Astrocyte of the hippocampus (primary cell): ENCODE data around the gene NEDD1.

ENCODE experiments used
- DNase-seq: peaks from one replicate; pipeline ENCODE4 v3.0.0; 2011; ENCODE audit warnings: low read depth, low spot score

The NEDD1 gene

GRCh38 chr12:96897421-96897820 is 9.6 kb upstream of the NEDD1 start:
- no peak for DNase-seq

- no peak for DNase-seq
Observed at GRCh38 chr12:96901175-96901574, 5.9 kb upstream of the NEDD1 start.

GRCh38 chr12:96902076-96902475 is 5.0 kb upstream of the NEDD1 start:
- DNase-seq, result no peak

GRCh38 chr12:96906498-96906848 is 584 bp upstream of the NEDD1 start:
- no peak for DNase-seq

- peak; percentile 56 for DNase-seq
Observed at GRCh38 chr12:96907671-96908422, 790 bp downstream of the NEDD1 start.

GRCh38 chr12:96908423-96908675 is 1.3 kb downstream of the NEDD1 start:
- DNase-seq, result no peak

GRCh38 chr12:96912261-96912660 is 5.2 kb downstream of the NEDD1 start:
- no peak for DNase-seq

- DNase-seq, result no peak
Observed at GRCh38 chr12:96912943-96913342, 5.9 kb downstream of the NEDD1 start.

GRCh38 chr12:96919510-96920210 is 12.6 kb downstream of the NEDD1 start:
- no peak for DNase-seq

- no peak for DNase-seq
Observed at GRCh38 chr12:96948782-96949181, 41.7 kb downstream of the NEDD1 start.

- DNase-seq, result no peak
Observed at GRCh38 chr12:96979532-96979931, 72.5 kb downstream of the NEDD1 start.

GRCh38 chr12:96980991-96981414 is 73.9 kb downstream of the NEDD1 start:
- DNase-seq, result peak; percentile 89

- no peak for DNase-seq
Observed at GRCh38 chr12:96981911-96982310, 74.9 kb downstream of the NEDD1 start.

- DNase-seq, result no peak
Observed at GRCh38 chr12:96982671-96983070, 75.6 kb downstream of the NEDD1 start.

GRCh38 chr12:96985515-96986362 is 78.7 kb downstream of the NEDD1 start:
- DNase-seq, result peak; percentile 58

- DNase-seq, result peak; percentile 62
Observed at GRCh38 chr12:96986883-96987523, 79.9 kb downstream of the NEDD1 start.

GRCh38 chr12:96988919-96989318 is 81.9 kb downstream of the NEDD1 start:
- DNase-seq, result no peak

GRCh38 chr12:96989916-96990315 is 82.9 kb downstream of the NEDD1 start:
- peak; percentile 76 for DNase-seq

- no peak for DNase-seq
Observed at GRCh38 chr12:96994900-96995299, 87.8 kb downstream of the NEDD1 start.

- DNase-seq, result no peak
Observed at GRCh38 chr12:96995861-96996260, 88.8 kb downstream of the NEDD1 start.

- no peak for DNase-seq
Observed at GRCh38 chr12:96997797-96998484, 90.9 kb downstream of the NEDD1 start.

- peak; percentile 19 for DNase-seq
Observed at GRCh38 chr12:97003276-97003675, 96.2 kb downstream of the NEDD1 start.
